ENCODE data around the gene AFF1.

DNA sequence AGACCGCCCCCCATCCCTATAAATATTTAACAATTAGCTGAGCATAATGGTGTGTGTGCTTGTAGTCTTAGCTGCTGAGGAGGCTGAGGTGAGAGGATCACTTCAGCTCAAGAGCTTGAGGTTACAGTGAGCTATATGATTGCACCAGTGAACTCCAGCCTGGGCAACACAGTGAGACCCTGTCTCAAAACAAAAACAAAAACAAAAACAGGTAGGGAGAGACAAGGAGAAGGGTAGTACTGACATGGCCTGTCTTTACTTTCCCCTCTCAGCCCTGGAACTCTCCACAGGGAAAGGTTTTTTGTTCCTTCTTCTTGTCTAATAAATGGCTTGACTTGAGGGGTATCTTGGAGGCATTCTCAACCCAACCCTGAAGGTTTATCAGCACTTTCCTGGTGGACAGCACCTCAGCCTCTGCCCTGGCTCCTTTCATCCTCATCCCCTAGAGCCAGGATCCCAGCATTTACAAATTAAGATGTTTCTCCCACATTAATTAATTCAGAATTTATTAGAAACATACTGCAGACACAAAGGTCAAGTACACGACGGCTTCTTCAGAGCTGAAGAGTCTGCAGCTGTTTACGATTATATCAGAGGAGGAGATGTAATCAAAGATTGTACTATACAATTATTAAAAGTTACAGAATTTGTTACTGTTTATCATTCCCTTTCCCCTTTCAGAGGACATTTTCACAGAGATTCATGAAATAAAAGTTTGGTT is 131.8 kb downstream of the AFF1 start:
- TF ChIP-seq, protein P1, sequence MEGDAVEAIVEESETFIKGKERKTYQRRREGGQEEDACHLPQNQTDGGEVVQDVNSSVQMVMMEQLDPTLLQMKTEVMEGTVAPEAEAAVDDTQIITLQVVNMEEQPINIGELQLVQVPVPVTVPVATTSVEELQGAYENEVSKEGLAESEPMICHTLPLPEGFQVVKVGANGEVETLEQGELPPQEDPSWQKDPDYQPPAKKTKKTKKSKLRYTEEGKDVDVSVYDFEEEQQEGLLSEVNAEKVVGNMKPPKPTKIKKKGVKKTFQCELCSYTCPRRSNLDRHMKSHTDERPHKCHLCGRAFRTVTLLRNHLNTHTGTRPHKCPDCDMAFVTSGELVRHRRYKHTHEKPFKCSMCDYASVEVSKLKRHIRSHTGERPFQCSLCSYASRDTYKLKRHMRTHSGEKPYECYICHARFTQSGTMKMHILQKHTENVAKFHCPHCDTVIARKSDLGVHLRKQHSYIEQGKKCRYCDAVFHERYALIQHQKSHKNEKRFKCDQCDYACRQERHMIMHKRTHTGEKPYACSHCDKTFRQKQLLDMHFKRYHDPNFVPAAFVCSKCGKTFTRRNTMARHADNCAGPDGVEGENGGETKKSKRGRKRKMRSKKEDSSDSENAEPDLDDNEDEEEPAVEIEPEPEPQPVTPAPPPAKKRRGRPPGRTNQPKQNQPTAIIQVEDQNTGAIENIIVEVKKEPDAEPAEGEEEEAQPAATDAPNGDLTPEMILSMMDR (IDR thresholded peaks at IDR 0.05) = no peak
- no peak for TF ChIP-seq POLR2A (IDR thresholded peaks at IDR 0.05)
